Ishikawa (cell line): ENCODE data around the gene TGM2.

ENCODE experiments used
- CEBPB ChIP-seq: IDR thresholded peaks from 2 replicates; pipeline ENCODE4 v1.6.1; 2012
- CREB1 ChIP-seq: IDR thresholded peaks from 2 replicates; pipeline ENCODE4 v1.6.1; 2012; ENCODE audit warnings: low read depth
- EGR1 ChIP-seq: IDR thresholded peaks from 2 replicates; pipeline ENCODE4 v1.6.1; 2012
- EP300 ChIP-seq: IDR thresholded peaks from 2 replicates; pipeline ENCODE4 v1.6.1; 2012; ENCODE audit warnings: borderline replicate concordance
- FOXM1 ChIP-seq: IDR thresholded peaks from 2 replicates; pipeline ENCODE4 v1.6.1; 2012; ENCODE audit warnings: low read depth, borderline replicate concordance
- MAX ChIP-seq: IDR thresholded peaks from 2 replicates; pipeline ENCODE4 v1.6.1; 2012
- RAD21 ChIP-seq: IDR thresholded peaks from 2 replicates; pipeline ENCODE4 v1.6.1; 2012; ENCODE audit warnings: low read depth
- TAF1 ChIP-seq: IDR thresholded peaks from 2 replicates; pipeline ENCODE4 v1.6.1; 2012; ENCODE audit warnings: low read depth, mild to moderate bottlenecking
- TEAD4 ChIP-seq: IDR thresholded peaks from 2 replicates; pipeline ENCODE4 v1.6.1; 2012
- YY1 ChIP-seq: IDR thresholded peaks from 2 replicates; pipeline ENCODE4 v1.6.1; 2012; ENCODE audit warnings: low read depth
- ZBTB7A ChIP-seq: IDR thresholded peaks from 2 replicates; pipeline ENCODE4 v1.6.1; 2012; ENCODE audit warnings: low read depth
- TF ChIP-seq, protein P1 (sequence below): IDR thresholded peaks from 2 replicates; pipeline ENCODE4 v1.6.1; 2012; ENCODE audit warnings: low read depth, mild to moderate bottlenecking

DNA sequence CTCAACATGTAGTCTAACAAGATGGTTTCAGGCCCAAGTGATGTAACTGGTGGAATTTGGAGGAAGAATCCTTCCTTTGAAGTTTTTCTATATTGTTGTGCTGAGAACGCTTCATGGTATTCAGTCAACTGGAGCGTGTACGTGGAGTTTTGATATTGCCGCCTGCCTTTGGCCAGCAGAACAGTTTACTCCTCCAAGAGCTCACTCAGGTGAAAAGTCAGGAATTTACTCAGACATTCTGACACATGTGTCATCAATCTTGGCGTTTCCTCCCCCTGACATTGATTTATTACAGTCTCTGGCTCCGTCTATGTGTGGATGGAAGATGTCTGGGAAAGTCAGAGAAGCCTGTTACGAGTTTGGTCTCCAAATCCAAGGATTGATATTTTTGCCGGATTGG is 19.0 kb upstream of the TGM2 start:
- peak; percentile 98 for TF ChIP-seq EP300
- TF ChIP-seq, protein P1, sequence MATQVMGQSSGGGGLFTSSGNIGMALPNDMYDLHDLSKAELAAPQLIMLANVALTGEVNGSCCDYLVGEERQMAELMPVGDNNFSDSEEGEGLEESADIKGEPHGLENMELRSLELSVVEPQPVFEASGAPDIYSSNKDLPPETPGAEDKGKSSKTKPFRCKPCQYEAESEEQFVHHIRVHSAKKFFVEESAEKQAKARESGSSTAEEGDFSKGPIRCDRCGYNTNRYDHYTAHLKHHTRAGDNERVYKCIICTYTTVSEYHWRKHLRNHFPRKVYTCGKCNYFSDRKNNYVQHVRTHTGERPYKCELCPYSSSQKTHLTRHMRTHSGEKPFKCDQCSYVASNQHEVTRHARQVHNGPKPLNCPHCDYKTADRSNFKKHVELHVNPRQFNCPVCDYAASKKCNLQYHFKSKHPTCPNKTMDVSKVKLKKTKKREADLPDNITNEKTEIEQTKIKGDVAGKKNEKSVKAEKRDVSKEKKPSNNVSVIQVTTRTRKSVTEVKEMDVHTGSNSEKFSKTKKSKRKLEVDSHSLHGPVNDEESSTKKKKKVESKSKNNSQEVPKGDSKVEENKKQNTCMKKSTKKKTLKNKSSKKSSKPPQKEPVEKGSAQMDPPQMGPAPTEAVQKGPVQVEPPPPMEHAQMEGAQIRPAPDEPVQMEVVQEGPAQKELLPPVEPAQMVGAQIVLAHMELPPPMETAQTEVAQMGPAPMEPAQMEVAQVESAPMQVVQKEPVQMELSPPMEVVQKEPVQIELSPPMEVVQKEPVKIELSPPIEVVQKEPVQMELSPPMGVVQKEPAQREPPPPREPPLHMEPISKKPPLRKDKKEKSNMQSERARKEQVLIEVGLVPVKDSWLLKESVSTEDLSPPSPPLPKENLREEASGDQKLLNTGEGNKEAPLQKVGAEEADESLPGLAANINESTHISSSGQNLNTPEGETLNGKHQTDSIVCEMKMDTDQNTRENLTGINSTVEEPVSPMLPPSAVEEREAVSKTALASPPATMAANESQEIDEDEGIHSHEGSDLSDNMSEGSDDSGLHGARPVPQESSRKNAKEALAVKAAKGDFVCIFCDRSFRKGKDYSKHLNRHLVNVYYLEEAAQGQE = no peak
- TF ChIP-seq MAX = peak; percentile 51; the same call in 1 of the 2 replicates
- peak; percentile 95 for TF ChIP-seq TEAD4
- TF ChIP-seq YY1 = 0 out of 2 replicates have a peak, but pooled peaks have one; percentile 65
- TF ChIP-seq RAD21 = no peak
- TF ChIP-seq TAF1 = no peak
- no peak for TF ChIP-seq CREB1
- peak; percentile 60; the same call in 1 of the 2 replicates for TF ChIP-seq CEBPB
- no peak for TF ChIP-seq EGR1
- TF ChIP-seq ZBTB7A = no peak
- TF ChIP-seq FOXM1 = peak; percentile 95
